GM20000 (cell line): ENCODE data around the gene ZBTB5.

Source experiments
- DNase-seq: peaks from one replicate; pipeline ENCODE4 v3.0.0; 2012; ENCODE audit warnings: low spot score
- TF ChIP-seq, protein P1 (sequence below): IDR thresholded peaks from 2 replicates; pipeline ENCODE4 v1.5.1; 2012; ENCODE audit warnings: mild to moderate bottlenecking, control low read depth; ENCODE audit errors: extremely low read depth, missing control alignments

Gene ZBTB5

DNA sequence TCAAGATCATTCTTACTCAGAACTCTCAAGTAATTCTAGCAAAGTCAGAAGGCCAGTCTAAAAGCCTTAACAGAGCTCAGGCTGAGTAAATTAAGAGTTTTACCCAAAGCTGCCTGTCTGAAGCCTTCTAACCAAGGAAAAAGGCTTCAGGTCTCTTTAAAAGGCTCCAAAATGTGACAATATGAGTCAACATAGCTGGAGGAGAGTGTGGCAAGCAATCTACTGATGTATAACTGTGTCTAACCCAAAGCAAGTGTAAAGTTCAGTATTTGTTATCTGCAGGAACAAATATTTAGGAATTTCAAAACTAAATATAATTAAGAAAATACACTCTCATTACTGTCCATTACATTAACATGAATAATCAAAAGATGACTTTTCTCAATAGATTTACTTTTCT is 11.0 kb downstream of the ZBTB5 start:
- no peak for DNase-seq
- TF ChIP-seq, protein P1, sequence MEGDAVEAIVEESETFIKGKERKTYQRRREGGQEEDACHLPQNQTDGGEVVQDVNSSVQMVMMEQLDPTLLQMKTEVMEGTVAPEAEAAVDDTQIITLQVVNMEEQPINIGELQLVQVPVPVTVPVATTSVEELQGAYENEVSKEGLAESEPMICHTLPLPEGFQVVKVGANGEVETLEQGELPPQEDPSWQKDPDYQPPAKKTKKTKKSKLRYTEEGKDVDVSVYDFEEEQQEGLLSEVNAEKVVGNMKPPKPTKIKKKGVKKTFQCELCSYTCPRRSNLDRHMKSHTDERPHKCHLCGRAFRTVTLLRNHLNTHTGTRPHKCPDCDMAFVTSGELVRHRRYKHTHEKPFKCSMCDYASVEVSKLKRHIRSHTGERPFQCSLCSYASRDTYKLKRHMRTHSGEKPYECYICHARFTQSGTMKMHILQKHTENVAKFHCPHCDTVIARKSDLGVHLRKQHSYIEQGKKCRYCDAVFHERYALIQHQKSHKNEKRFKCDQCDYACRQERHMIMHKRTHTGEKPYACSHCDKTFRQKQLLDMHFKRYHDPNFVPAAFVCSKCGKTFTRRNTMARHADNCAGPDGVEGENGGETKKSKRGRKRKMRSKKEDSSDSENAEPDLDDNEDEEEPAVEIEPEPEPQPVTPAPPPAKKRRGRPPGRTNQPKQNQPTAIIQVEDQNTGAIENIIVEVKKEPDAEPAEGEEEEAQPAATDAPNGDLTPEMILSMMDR: no peak

DNA sequence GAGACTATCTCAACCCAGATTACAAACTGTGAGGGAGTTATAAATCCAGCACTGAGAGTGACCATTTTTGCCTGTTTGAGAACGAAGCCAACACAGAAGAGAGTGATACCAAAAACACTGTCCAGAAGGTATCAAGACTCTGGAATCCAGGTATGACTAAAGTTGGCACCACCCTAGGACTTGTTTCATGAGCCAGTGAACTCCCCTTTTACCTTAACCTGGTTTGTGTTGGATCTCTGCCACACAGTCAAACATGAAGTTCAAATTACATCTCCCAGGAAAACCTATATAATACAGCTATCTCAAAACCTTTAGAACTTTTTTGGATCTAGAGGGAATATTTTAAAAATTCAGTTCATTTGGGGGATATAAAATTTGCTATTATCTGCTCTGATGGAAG is 11.4 kb downstream of the ZBTB5 start:
- TF ChIP-seq, protein P1: no peak
- no peak for DNase-seq

DNA sequence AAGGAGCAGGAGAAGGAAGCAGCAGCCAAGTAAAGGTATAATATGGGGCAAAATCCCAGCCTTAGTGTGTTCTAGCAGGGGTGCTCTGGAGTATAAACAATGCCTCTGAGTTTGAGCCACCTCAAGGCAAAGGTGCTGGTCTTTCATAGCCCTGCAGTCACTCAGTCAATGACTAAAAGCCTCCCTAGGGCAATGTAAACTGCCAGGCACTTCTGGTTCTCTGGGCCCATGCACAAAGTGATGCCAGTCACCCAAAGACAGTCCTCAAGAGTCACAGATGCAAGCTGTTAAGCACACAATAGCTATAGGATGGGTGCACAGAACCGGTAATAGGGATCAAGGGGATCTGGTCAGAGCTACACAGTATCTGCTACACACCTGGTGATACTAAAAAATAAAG is 12.6 kb downstream of the ZBTB5 start:
- TF ChIP-seq, protein P1: no peak
- no peak for DNase-seq

DNA sequence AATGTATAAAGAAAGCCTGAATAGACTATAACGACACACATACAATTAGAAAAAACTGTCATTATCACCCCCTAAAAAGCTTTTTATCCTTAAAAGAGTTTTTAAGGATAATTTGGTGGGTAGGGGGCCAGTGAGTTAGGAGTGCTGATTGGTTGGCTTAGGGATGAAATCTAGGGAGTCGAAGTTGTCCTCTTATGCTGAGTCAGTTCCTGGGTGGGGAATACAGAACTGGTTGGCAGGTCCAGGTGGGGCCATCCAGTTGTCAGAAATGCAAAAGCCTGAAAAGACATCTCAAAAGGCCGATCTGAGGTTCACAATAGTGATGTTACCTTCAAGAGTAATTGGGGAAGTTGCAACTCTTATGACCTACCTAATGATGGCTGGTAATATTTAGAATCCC is 13.6 kb downstream of the ZBTB5 start:
- TF ChIP-seq, protein P1: no peak

DNA sequence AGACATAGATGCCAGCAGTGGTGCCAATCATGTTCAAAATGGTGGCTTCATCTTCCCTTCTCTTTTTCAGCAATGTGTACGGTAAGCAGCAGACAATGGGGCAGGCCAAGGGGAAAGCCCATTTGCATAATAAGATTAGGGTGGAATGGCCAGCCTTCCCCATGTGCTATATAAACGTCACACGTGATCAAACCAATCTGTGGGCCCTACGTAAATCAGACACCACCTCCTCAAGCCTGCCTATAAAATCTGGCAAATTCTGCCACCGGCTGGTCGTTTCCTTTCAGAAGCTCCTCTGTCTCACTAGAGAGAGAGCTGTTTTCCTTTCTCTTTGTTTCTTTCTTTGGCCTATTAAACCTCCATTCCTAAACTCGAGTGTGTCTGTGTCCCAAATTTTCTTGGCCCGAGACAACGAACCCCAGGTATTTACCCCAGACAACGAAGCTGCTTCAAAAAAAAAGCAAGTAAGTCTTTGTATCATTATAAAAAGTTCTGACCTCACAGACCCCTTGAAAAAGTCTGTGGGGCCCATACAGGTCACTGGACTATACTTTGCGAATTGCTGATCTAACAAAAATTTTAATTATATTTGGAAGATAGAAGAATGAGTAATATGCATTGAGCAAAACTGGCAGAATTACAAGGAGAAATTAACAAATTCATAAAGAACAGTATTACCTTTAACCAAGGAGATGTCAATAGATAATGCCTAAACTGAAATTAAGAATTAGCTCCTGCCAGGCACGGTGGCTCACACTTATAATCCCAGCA is 15.2 kb downstream of the ZBTB5 start:
- TF ChIP-seq, protein P1: no peak
- no peak for DNase-seq

More for the DNA sequence above, 13.6 kb downstream of the ZBTB5 start:
- DNase-seq: no peak

DNA sequence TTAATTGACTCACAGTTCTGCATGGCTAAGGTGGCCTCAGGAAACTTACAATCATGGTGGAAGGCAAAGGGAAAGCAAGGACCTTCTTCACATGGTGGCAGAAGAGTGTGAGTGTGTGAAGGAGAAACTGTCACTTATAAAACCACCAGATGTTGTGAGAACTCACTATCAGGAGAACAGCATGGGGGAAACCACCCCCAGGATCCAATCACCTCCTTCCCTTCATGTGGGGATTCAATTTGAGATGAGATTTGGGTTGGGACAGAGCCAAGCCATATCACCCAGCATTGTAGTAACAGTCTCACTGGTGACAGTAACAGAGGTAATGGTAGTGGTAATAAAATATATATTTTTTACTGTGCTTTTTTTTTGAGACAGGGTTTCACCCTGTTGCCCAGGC is 18.1 kb downstream of the ZBTB5 start:
- TF ChIP-seq, protein P1: no peak
- DNase-seq: no peak

DNA sequence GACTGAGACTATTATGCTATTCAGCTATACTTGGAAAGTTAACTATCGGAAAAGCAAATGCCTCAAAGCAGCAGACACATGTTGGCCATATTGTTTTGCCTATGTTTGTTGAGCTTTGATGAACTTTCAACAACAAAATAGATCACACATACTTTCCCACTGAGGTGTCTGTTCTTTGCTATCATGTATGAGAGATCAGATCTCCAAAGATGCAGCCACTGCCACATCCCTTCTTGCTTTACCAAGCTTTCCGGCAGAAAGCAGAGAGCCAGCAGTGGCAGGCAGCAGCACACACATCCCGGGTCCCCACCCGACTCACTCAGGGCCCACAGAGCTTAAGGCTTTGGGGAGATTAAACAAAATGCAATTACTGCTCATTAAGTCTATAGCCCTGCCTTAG is 18.8 kb downstream of the ZBTB5 start:
- DNase-seq: no peak
- TF ChIP-seq, protein P1: no peak
